UCSD-AML1 (cell line): ENCODE measurements around the gene MRPS23.

Source experiments
- DNase-seq: peaks from one replicate; lab custom pipeline; 2025; ENCODE audit not compliant: unreplicated experiment; lab: John Stamatoyannopoulos, UW

Gene MRPS23

DNA sequence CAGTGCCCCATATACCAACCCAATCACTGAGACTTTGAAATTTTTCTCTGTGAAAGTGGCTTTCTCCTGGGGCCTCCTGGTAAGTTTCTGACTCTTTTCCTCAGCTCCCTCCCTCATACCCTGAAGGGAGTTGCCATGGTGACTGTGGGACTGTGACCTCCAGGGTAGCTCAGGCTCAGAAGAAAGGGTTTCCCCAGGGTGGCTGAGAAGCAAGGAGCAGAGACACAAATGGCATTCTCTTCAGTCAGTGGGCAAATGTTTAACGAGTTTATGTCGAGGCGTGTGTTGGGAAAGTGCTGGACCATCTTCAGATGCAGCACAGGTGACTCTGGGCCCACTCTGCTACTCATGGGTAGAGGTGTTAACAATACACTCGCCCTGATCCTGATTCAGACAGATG lies 46.8 kb downstream of the MRPS23 start:
- DNase-seq = no peak

GRCh38 chr17:57801044-57801711 lies 48.7 kb downstream of the MRPS23 start:
- no peak for DNase-seq

DNA sequence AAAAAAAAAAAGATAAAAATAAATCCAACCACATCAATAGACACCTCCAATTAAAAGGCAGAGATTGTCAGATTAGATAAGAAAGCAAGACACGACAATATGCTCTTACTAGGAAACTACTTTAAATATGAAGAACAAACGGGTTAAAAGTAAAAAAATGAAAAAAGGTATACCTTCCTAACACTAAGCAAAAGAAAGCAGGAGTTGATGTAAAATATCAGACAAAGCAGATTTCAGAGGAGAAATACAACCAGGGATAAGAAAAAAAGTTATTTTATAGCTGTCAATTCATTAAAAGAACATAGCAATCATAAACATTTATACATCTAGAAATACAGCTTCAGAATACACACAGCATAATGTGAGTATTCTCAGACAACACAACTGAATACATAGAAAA lies 55.0 kb downstream of the MRPS23 start:
- DNase-seq = no peak

- no peak for DNase-seq
Measured at GRCh38 chr17:57788725-57789124, 61.1 kb downstream of the MRPS23 start.

GRCh38 chr17:57785022-57785421 lies 64.8 kb downstream of the MRPS23 start:
- DNase-seq = no peak
